ENCODE measurements around the gene OGFRL1. TPM values are rescaled to one million over a fixed set of nuclear protein-coding genes. Genes with fewer than 3 reads are reported as not detected.

OGFRL1 gene
- polyA plus RNA-seq, 1 donor from 2014 or later, result 8.3 TPM

- H3K9me3 ChIP-seq (ENCODE audit: low read length), result no peaks in the 10 kb centered on the region
- H3K4me2 ChIP-seq (ENCODE audit: low read length), result no peak overlapping the region
- H3K79me2 ChIP-seq (replicated peaks; ENCODE audit: insufficient read depth, low read length), result no peaks in the 10 kb centered on the region
- H3K36me3 ChIP-seq (ENCODE audit: insufficient read depth, low read length), result no peaks in the 10 kb centered on the region
- no peak overlapping the region for H3K4me3 ChIP-seq (ENCODE audit: low read length)
- H2AFZ ChIP-seq (ENCODE audit: low read depth, low read length), result no peak overlapping the region
- TF ChIP-seq TAF1 (IDR thresholded peaks at IDR 0.05; ENCODE audit: low read depth), result no peak
- no peak for TF ChIP-seq MXI1 (conservative IDR thresholded peaks at IDR 0.05; ENCODE audit: poor library complexity, severe bottlenecking)
- no peak for TF ChIP-seq SMC3 (conservative IDR thresholded peaks at IDR 0.05; ENCODE audit: poor library complexity)
- TF ChIP-seq EZH2 (IDR thresholded peaks at IDR 0.05; ENCODE audit: borderline replicate concordance, insufficient read depth, low read length, poor library complexity, severe bottlenecking), result no peak
- no peak for TF ChIP-seq EP300 (conservative IDR thresholded peaks at IDR 0.05; ENCODE audit: poor library complexity, severe bottlenecking)
- no peak for TF ChIP-seq RAD21 (conservative IDR thresholded peaks at IDR 0.05)
- TF ChIP-seq CTCF (IDR thresholded peaks at IDR 0.05; ENCODE audit: poor library complexity, severe bottlenecking), result no peak
- no peak for TF ChIP-seq REST (IDR thresholded peaks at IDR 0.05; ENCODE audit: borderline replicate concordance)
- TF ChIP-seq POLR2AphosphoS5 (IDR thresholded peaks at IDR 0.05), result no peak
- H3K9ac ChIP-seq (ENCODE audit: low read length), result no peak overlapping the region
- H3F3A ChIP-seq (ENCODE audit: insufficient read depth, low read length, poor library complexity, severe bottlenecking), result no peaks in the 10 kb centered on the region
- H4K20me1 ChIP-seq (ENCODE audit: insufficient read depth), result no peaks in the 10 kb centered on the region
- H3K27me3 ChIP-seq (ENCODE audit: insufficient read depth, low read depth, low read length), result no peaks in the 10 kb centered on the region
- H3K27ac ChIP-seq (ENCODE audit: low read length), result no peak overlapping the region
- H3K9me2 ChIP-seq (ENCODE audit: insufficient read depth, low read length), result no peaks in the 10 kb centered on the region
Measured at GRCh38 chr6:71349976-71350615, 61.5 kb downstream of the OGFRL1 start.

- Histone ChIP-seq H3K27me3 (ENCODE audit: insufficient read depth, low read depth, low read length) (no peaks in the 10 kb centered on the region), H3K4me3 (ENCODE audit: low read length) (no peak overlapping the region), H3K9ac (ENCODE audit: low read length) (no peak overlapping the region), H3F3A (ENCODE audit: insufficient read depth, low read length, poor library complexity, severe bottlenecking) (no peaks in the 10 kb centered on the region), H3K9me2 (ENCODE audit: insufficient read depth, low read length) (no peaks in the 10 kb centered on the region), H3K79me2 (replicated peaks; ENCODE audit: insufficient read depth, low read length) (no peaks in the 10 kb centered on the region), H2AFZ (ENCODE audit: low read depth, low read length) (no peak overlapping the region), H4K20me1 (ENCODE audit: insufficient read depth) (no peaks in the 10 kb centered on the region), H3K9me3 (ENCODE audit: low read length) (no peaks in the 10 kb centered on the region), H3K4me2 (ENCODE audit: low read length) (no peak overlapping the region), H3K27ac (ENCODE audit: low read length) (no peak overlapping the region), H3K36me3 (ENCODE audit: insufficient read depth, low read length) (no peaks in the 10 kb centered on the region)
- no peak for TF ChIP-seq TAF1 (IDR thresholded peaks at IDR 0.05; ENCODE audit: low read depth)
- TF ChIP-seq MXI1 (conservative IDR thresholded peaks at IDR 0.05; ENCODE audit: poor library complexity, severe bottlenecking), result no peak
- TF ChIP-seq EZH2 (IDR thresholded peaks at IDR 0.05; ENCODE audit: borderline replicate concordance, insufficient read depth, low read length, poor library complexity, severe bottlenecking), result no peak
Measured at GRCh38 chr6:71351190-71351589, 62.6 kb downstream of the OGFRL1 start.
